Measurements from ENCODE around the gene ACP5. TPM values are rescaled to one million over a fixed set of nuclear protein-coding genes. Genes with fewer than 3 reads are reported as not detected.

The ACP5 gene
- total and polyA plus RNA-seq, 3 donors from 2014 or later = 4.2 to 20.5 (median 6.8) TPM

DNA sequence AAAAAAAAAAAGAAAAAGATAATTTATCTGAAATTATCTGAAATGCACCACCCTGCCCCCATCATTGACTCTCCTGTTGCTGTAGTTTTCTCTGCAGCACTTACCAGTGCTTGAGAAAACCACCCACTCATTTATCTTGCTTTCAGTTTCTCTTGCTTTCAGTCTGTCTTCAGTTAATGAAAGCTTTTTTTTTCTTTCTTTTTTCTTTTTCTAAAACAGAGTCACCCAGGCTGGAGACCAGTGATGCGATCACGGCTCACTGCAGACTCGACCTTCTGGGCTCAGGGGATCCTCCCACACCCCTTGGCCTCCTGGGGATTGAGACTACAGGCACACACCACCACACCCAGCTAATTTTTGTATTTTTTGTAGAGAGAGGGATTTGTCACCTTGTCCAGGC is 4.3 kb upstream of the ACP5 start:
- 33 to 54% methylated on average over 3 of the region's 3 CpGs for WGBS, 2 donors
- Histone ChIP-seq H3K27me3 (no peaks in the 10 kb centered on the region), H3K4me3 (no peak overlapping the region), H3K27ac (no peak overlapping the region), H3K9me3 (no peaks in the 10 kb centered on the region), H3K4me1 (no peaks in the 10 kb centered on the region), H3K36me3 (ENCODE audit: low read depth, missing control alignments) (no peaks in the 10 kb centered on the region)
- intact Hi-C loops (cut with DNase I; ENCODE audit: low total_unique reads) = no loop called here
- DNase-seq = no peak
- TF ChIP-seq, protein P1, sequence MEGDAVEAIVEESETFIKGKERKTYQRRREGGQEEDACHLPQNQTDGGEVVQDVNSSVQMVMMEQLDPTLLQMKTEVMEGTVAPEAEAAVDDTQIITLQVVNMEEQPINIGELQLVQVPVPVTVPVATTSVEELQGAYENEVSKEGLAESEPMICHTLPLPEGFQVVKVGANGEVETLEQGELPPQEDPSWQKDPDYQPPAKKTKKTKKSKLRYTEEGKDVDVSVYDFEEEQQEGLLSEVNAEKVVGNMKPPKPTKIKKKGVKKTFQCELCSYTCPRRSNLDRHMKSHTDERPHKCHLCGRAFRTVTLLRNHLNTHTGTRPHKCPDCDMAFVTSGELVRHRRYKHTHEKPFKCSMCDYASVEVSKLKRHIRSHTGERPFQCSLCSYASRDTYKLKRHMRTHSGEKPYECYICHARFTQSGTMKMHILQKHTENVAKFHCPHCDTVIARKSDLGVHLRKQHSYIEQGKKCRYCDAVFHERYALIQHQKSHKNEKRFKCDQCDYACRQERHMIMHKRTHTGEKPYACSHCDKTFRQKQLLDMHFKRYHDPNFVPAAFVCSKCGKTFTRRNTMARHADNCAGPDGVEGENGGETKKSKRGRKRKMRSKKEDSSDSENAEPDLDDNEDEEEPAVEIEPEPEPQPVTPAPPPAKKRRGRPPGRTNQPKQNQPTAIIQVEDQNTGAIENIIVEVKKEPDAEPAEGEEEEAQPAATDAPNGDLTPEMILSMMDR (IDR thresholded peaks at IDR 0.05) = no peak
- no peak for TF ChIP-seq POLR2A (IDR thresholded peaks at IDR 0.05)

DNA sequence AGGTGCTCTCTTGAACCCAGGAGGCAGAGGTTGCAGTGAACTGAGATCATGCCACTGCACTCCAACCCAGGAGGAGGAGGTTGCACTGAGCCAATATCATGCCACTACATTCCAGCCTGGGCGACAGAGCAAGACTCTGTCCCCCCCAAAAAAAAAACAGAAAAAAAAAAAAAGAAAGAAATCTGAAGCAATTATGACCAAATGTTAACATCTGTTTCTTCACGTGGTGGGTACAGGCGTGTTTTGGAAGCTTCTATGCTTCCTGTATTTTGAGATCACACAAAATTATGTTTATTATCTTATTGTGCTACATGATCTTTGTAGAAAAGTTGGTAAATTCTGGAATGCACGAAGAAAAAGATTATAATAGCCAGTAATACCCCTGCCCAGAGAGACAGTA is 2.7 kb upstream of the ACP5 start:
- TF ChIP-seq, protein P1 (IDR thresholded peaks at IDR 0.05) = no peak
- TF ChIP-seq POLR2A (IDR thresholded peaks at IDR 0.05) = no peak
- H3K27ac ChIP-seq = no peak overlapping the region
- no peak overlapping the region for H3K4me3 ChIP-seq
- H3K9me3 ChIP-seq = no peaks in the 10 kb centered on the region
- H3K36me3 ChIP-seq (ENCODE audit: low read depth, missing control alignments) = no peaks in the 10 kb centered on the region
- no peaks in the 10 kb centered on the region for H3K4me1 ChIP-seq
- intact Hi-C loops (cut with DNase I; ENCODE audit: low total_unique reads) = no loop called here
- no peak for DNase-seq
- no peaks in the 10 kb centered on the region for H3K27me3 ChIP-seq
- WGBS, 2 donors = 60 to 72% methylated on average over 4 of the region's 4 CpGs

DNA sequence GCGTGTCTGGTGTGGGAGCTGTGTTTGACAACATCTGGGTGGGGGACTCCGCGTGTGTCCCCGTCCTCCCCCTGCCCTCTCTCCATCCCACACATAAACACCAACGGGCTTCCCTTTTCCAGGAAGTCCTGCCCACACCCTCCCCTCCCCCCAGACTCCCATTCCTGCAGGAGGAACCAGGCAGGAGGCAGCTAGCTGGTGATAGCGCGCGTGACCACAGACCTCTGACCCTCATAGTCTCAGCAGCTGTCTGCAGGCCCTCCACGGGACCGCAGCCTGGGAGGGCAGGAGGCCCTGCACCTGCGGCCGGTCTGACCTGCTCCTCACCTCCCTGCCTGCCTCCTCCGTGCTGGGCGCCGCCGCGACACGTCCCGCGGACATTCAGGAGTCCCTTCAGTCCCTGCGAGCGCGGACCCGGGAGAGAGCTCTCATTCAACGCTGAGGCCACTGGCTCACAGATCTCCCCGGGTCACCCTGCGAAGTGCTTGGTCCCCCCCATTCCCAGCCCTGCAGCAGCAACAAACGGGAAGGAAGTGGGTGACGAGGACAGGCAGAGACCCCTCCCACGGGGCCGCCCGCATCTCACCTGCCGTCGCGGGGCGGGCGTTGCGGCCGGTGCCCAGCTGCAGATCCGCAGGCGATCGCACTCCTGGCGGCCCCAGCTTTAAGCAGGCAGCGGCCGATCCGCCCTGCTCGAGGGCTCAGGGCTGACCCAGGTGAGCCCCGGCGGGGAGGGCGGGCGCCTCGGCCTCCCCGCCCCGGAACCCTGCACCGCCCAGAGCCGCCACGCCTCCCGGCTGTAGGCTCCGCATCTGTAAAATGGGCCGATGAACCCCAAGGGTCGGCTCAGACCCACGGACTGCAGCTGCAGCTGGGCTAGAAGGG is 1.1 kb upstream of the ACP5 start:
- intact Hi-C loops (cut with DNase I; ENCODE audit: low total_unique reads) = no loop called here
- DNase-seq = peak; percentile 59
- H3K9me3 ChIP-seq = no peaks in the 10 kb centered on the region
- no peaks in the 10 kb centered on the region for H3K27me3 ChIP-seq
- no peak overlapping the region for H3K27ac ChIP-seq
- TF ChIP-seq POLR2A (IDR thresholded peaks at IDR 0.05) = no peak
- TF ChIP-seq, protein P1 (IDR thresholded peaks at IDR 0.05) = no peak
- H3K36me3 ChIP-seq (ENCODE audit: low read depth, missing control alignments) = no peaks in the 10 kb centered on the region
- peak overlapping the region in 1 of 2 donors; percentile 52 for H3K4me3 ChIP-seq
- H3K4me1 ChIP-seq = no peaks in the 10 kb centered on the region
- WGBS, 2 donors = 26 to 51% methylated on average over 4 to 62 of the region's 62 CpGs

DNA sequence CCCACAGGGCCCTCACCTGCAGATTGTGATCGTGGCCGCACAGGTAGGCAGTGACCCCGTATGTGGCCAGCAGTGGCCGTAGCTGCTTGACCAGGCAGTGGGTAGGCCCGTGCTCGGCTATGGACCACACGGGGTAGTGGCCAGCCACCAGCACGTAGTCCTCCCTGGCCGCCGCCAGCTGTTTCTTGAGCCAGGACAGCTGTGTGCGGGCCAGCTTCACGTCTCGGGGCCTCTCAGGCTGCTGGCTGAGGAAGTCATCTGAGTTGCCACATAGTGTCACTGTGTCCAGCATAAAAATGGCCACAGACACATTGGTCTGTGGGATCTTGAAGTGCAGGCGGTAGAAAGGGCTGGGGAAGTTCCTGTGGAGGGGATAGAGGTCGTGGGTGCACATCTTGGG is 1.2 kb downstream of the ACP5 start:
- intact Hi-C loops (cut with DNase I; ENCODE audit: low total_unique reads) = no loop called here
- WGBS, 2 donors = 92 to 93% methylated on average over 13 to 15 of the region's 15 CpGs
- no peak overlapping the region for H3K27ac ChIP-seq

More for the DNA sequence above, 1.2 kb downstream of the ACP5 start:
- H3K27me3 ChIP-seq = no peaks in the 10 kb centered on the region
- H3K9me3 ChIP-seq = no peaks in the 10 kb centered on the region
- no peak for TF ChIP-seq POLR2A (IDR thresholded peaks at IDR 0.05)
- TF ChIP-seq, protein P1 (IDR thresholded peaks at IDR 0.05) = no peak
- no peak for DNase-seq
- H3K4me1 ChIP-seq = no peaks in the 10 kb centered on the region
- no peak overlapping the region for H3K4me3 ChIP-seq
- no peaks in the 10 kb centered on the region for H3K36me3 ChIP-seq (ENCODE audit: low read depth, missing control alignments)

All from testis (tissue), 3 donors.